ENCODE measurements around the gene TBC1D2B. TPM values are rescaled to one million over a fixed set of nuclear protein-coding genes. Genes with fewer than 3 reads are reported as not detected.

Gene TBC1D2B
- total and polyA plus RNA-seq, 11 donors, result 5.1 to 45.2 (median 10.1) TPM

- peaks cover 0 to 34% (median 26%) of the 10 kb centered on the region in 9 donors for H3K36me3 ChIP-seq
- 81 to 87% (median 82%) methylated on average over 4 of the region's 4 CpGs for WGBS, 4 donors
- H3K4me3 ChIP-seq, result no peak overlapping the region
- peak overlapping the region in 1 of 12 donors; percentile 89 for H3K27ac ChIP-seq
- peaks cover 0 to 66% (median 28%) of the 10 kb centered on the region in 12 donors for H3K4me1 ChIP-seq
- H3K9me3 ChIP-seq, result no peaks in the 10 kb centered on the region
- no peaks in the 10 kb centered on the region for H3K27me3 ChIP-seq
- ATAC-seq (no peak), DNase-seq (no peak)
- intact Hi-C loops (cut with DNase I), result no loop called here
- TF ChIP-seq POLR2A (IDR thresholded peaks at IDR 0.05), result no peak
- no peak for TF ChIP-seq CTCF (IDR thresholded peaks at IDR 0.05)
Measured at GRCh38 chr15:78032671-78033070, 44.8 kb downstream of the TBC1D2B start.

GRCh38 chr15:78024883-78025282 is 52.6 kb downstream of the TBC1D2B start:
- Histone ChIP-seq H3K4me3 (no peak overlapping the region), H3K27me3 (no peaks in the 10 kb centered on the region), H3K36me3 (peaks cover 0 to 95% (median 83%) of the 10 kb centered on the region in 9 donors), H3K4me1 (peaks cover 0 to 35% (median 21%) of the 10 kb centered on the region in 12 donors), H3K27ac (peak overlapping the region in 10 of 12 donors; percentile 13 to 88 (median 57)), H3K9me3 (no peaks in the 10 kb centered on the region)
- TF ChIP-seq POLR2A (IDR thresholded peaks at IDR 0.05) (no peak), CTCF (IDR thresholded peaks at IDR 0.05) (no peak)
- ATAC-seq, result no peak
- DNase-seq, result no peak
- 75 to 85% (median 82%) methylated on average over 2 of the region's 2 CpGs for WGBS, 4 donors
- intact Hi-C loops (cut with DNase I), result loop anchor here in 3 of 10 donors (5.0 to 10.0 kb wide), 2 partner anchors 50 to 52 kb away; partner anchors contain the start of gene TBC1D2B (in 3 of the 3)

GRCh38 chr15:78024519-78024870 is 53.0 kb downstream of the TBC1D2B start:
- H3K27ac ChIP-seq, result peak overlapping the region in 10 of 12 donors; percentile 13 to 88 (median 57)
- peaks cover 0 to 93% (median 80%) of the 10 kb centered on the region in 9 donors for H3K36me3 ChIP-seq

More at GRCh38 chr15:78024519-78024870, 53.0 kb downstream of the TBC1D2B start:
- H3K9me3 ChIP-seq, result no peaks in the 10 kb centered on the region
- ATAC-seq (peak in 1 of 4 donors; percentile 25), DNase-seq (no peak)
- 43 to 66% (median 50%) methylated on average over 2 of the region's 2 CpGs for WGBS, 4 donors
- TF ChIP-seq POLR2A (IDR thresholded peaks at IDR 0.05), result no peak
- TF ChIP-seq CTCF (IDR thresholded peaks at IDR 0.05), result no peak
- H3K4me1 ChIP-seq, result peaks cover 0 to 35% (median 21%) of the 10 kb centered on the region in 12 donors
- no peak overlapping the region for H3K4me3 ChIP-seq
- intact Hi-C loops (cut with DNase I), result loop anchor here in 3 of 10 donors (5.0 to 10.0 kb wide), 2 partner anchors 50 to 53 kb away; partner anchors contain the start of gene TBC1D2B (in 3 of the 3)
- H3K27me3 ChIP-seq, result no peaks in the 10 kb centered on the region

Data from heart left ventricle (tissue), 16 donors.